Stomach smooth muscle (tissue), 2 donors: Measurements from ENCODE around the gene TARM1.

Experiments used
- H3K27ac ChIP-seq: one replicate; pipeline ENCODE4 v1.7.0; 2013; ENCODE audit warnings: mild to moderate bottlenecking, low read length, inconsistent platforms
- H3K27me3 ChIP-seq, 2 donors: one replicate each; pipeline ENCODE4 v1.7.0; 2013; ENCODE audit warnings: low read length in 2 of 2; ENCODE audit not compliant: insufficient read depth in 2 of 2, control insufficient read depth in 1 of 2
- H3K36me3 ChIP-seq, 2 donors: one replicate each; pipeline ENCODE4 v1.7.0; 2013; ENCODE audit warnings: low read length in 2 of 2; ENCODE audit not compliant: control insufficient read depth in 2 of 2, insufficient read depth in 2 of 2
- H3K4me1 ChIP-seq: one replicate; pipeline ENCODE4 v1.7.0; 2013; ENCODE audit warnings: low read length; ENCODE audit not compliant: control insufficient read depth, insufficient read depth
- H3K4me3 ChIP-seq, 2 donors: one replicate each; pipeline ENCODE4 v1.7.0; 2013; ENCODE audit warnings: low read length in 2 of 2
- H3K9ac ChIP-seq, 2 donors: one replicate each; pipeline ENCODE4 v1.7.0; 2013; ENCODE audit warnings: low read length in 2 of 2, mild to moderate bottlenecking in 1 of 2
- H3K9me3 ChIP-seq, 2 donors: one replicate each; pipeline ENCODE4 v1.7.0; 2013; ENCODE audit warnings: low read length in 2 of 2; ENCODE audit not compliant: control insufficient read depth in 2 of 2
- donor health status: healthy.
- donor health status: Pancreatic carcinoma.

The TARM1 gene

GRCh38 chr19:54029930-54030490 is 51.2 kb downstream of the TARM1 start:
- H3K9me3 ChIP-seq, result no peaks in the 10 kb centered on the region
- H3K4me3 ChIP-seq, result no peak overlapping the region
- H3K27me3 ChIP-seq, result peaks cover 2 to 4% of the 10 kb centered on the region in 2 donors
- H3K27ac ChIP-seq, result no peak overlapping the region
- H3K9ac ChIP-seq, result no peak overlapping the region
- H3K4me1 ChIP-seq, result no peaks in the 10 kb centered on the region
- H3K36me3 ChIP-seq, result no peaks in the 10 kb centered on the region

GRCh38 chr19:54029301-54029700 is 51.9 kb downstream of the TARM1 start:
- Histone ChIP-seq H3K27me3 (peaks cover 5% of the 10 kb centered on the region in 2 donors), H3K4me1 (no peaks in the 10 kb centered on the region), H3K27ac (no peak overlapping the region), H3K9ac (no peak overlapping the region), H3K9me3 (no peaks in the 10 kb centered on the region), H3K4me3 (no peak overlapping the region), H3K36me3 (no peaks in the 10 kb centered on the region)

- Histone ChIP-seq H3K9me3 (no peaks in the 10 kb centered on the region), H3K4me3 (no peak overlapping the region), H3K9ac (no peak overlapping the region), H3K27me3 (peaks cover 11 to 12% of the 10 kb centered on the region in 2 donors), H3K36me3 (no peaks in the 10 kb centered on the region), H3K27ac (no peak overlapping the region), H3K4me1 (no peaks in the 10 kb centered on the region)
Observed at GRCh38 chr19:54026656-54027055, 54.5 kb downstream of the TARM1 start.

DNA sequence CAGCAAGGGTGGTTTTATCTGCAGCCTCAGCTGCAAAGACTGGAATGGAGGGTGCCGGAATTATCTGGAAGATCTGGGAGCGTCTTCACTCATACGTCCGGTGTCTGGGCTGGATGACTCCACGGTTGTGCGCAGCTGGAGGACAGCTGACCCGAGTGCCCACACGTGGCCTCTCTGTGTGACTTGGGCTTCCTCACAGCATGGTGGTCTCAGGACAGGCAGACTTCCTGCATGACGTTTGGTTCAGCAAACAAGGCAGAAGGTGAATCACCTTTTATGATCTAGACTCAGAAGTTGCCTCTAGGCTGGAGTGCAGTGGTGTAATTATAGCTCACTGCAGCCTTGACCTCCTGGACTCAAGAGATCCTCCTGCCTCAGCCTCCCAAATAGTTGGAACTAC is 56.5 kb downstream of the TARM1 start:
- Histone ChIP-seq H3K9me3 (no peaks in the 10 kb centered on the region), H3K36me3 (no peaks in the 10 kb centered on the region), H3K9ac (no peak overlapping the region), H3K27ac (no peak overlapping the region), H3K4me3 (no peak overlapping the region), H3K27me3 (peaks cover 12 to 13% of the 10 kb centered on the region in 2 donors), H3K4me1 (no peaks in the 10 kb centered on the region)

DNA sequence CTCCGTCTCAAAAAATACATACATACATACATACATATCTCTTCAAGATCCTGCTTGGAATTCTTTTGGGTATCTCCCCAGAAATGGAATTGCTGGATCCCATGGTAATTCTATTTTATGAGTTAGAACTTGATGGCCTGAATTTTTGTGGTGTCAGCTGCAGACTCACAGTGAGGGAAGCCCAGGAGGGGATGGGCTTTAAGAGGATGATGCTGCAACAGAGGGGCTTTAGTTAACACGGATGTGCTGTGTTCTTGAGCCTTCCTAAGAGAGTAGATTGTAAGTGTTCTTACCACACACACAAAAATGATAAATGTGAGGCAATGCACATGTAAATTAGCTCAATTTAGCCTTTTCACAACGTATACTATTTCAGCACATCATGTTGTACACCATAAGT is 58.0 kb downstream of the TARM1 start:
- H3K27ac ChIP-seq, result no peak overlapping the region
- H3K36me3 ChIP-seq, result no peaks in the 10 kb centered on the region
- no peak overlapping the region for H3K9ac ChIP-seq
- no peak overlapping the region for H3K4me3 ChIP-seq
- no peaks in the 10 kb centered on the region for H3K4me1 ChIP-seq
- no peaks in the 10 kb centered on the region for H3K9me3 ChIP-seq
- peaks cover 12 to 13% of the 10 kb centered on the region in 2 donors for H3K27me3 ChIP-seq

GRCh38 chr19:54021932-54022331 is 59.2 kb downstream of the TARM1 start:
- Histone ChIP-seq H3K36me3 (no peaks in the 10 kb centered on the region), H3K9me3 (no peaks in the 10 kb centered on the region), H3K27ac (no peak overlapping the region), H3K9ac (no peak overlapping the region), H3K27me3 (peaks cover 12 to 13% of the 10 kb centered on the region in 2 donors), H3K4me1 (no peaks in the 10 kb centered on the region), H3K4me3 (no peak overlapping the region)

DNA sequence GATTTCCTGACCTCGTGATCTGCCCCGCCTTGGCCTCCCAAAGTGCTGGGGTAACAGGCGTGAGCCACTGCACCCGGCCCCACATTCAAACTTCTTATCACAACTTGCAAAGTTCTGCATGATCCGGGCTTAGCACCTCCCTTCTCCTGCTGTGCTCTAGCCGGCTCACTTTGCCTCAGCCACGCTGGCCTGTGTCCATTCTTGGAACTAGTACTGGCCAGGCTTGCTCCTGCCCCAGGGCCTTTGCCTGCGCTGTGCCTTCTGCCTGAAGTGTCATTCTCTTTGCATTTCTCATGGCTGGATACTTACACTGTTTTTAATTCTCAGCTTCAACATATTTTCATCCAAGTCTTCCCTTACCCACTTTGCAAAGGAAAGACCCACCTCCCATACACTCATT is 59.8 kb downstream of the TARM1 start:
- Histone ChIP-seq H3K4me1 (no peaks in the 10 kb centered on the region), H3K27me3 (peaks cover 13% of the 10 kb centered on the region in 2 donors), H3K36me3 (no peaks in the 10 kb centered on the region), H3K9me3 (no peaks in the 10 kb centered on the region), H3K9ac (no peak overlapping the region), H3K27ac (no peak overlapping the region), H3K4me3 (no peak overlapping the region)
